Loucy (cell line): ENCODE data around the gene GJA10.

Experiments
- H2AFZ ChIP-seq: fragments of 200-600 bp; sonication (generic); 2 replicates; pipeline ENCODE4 v1.6.0; 2016; ENCODE audit warnings: antibody characterized with exemption, mild to moderate bottlenecking, low read length, moderate library complexity
- H3F3A ChIP-seq: fragments of 200-600 bp; 2 replicates; pipeline ENCODE4 v1.6.0; 2016; ENCODE audit warnings: antibody characterized with exemption, low read depth, mild to moderate bottlenecking
- H3K27me3 ChIP-seq: fragments of 200-600 bp; sonication (generic); 2 replicates; pipeline ENCODE4 v1.6.1; 2014; ENCODE audit warnings: low read length, mild to moderate bottlenecking; ENCODE audit not compliant: insufficient read depth, poor library complexity, severe bottlenecking
- H3K36me3 ChIP-seq: fragments of 200-600 bp; sonication (generic); 2 replicates; pipeline ENCODE4 v1.6.1; 2016; ENCODE audit warnings: low read length; ENCODE audit not compliant: insufficient read depth
- H3K4me1 ChIP-seq: fragments of 200-600 bp; sonication (generic); 2 replicates; pipeline ENCODE4 v1.5.1; 2014; ENCODE audit warnings: low read length, mild to moderate bottlenecking; ENCODE audit not compliant: insufficient read depth, poor library complexity, severe bottlenecking
- H3K4me2 ChIP-seq: fragments of 200-600 bp; sonication (generic); 2 replicates; pipeline ENCODE4 v1.6.0; 2014; ENCODE audit warnings: antibody characterized with exemption, low read length, low read depth, mild to moderate bottlenecking; ENCODE audit not compliant: poor library complexity, severe bottlenecking
- H3K4me3 ChIP-seq: fragments of 200-600 bp; sonication (generic); 2 replicates; pipeline ENCODE4 v1.5.1; 2014; ENCODE audit warnings: low read length, mild to moderate bottlenecking, mixed read lengths; ENCODE audit not compliant: poor library complexity, severe bottlenecking
- H3K79me2 ChIP-seq: fragments of 200-600 bp; sonication (generic); 2 replicates; pipeline ENCODE4 v1.6.1; 2014; ENCODE audit warnings: low read length; ENCODE audit not compliant: insufficient read depth
- H3K9ac ChIP-seq: fragments of 200-600 bp; sonication (generic); 2 replicates; pipeline ENCODE4 v1.6.0; 2014; ENCODE audit warnings: mild to moderate bottlenecking, low read depth, low read length, moderate library complexity; ENCODE audit not compliant: poor library complexity, severe bottlenecking
- H3K9me2 ChIP-seq: fragments of 200-600 bp; sonication (generic); replicated peaks from 2 replicates; pipeline ENCODE4 v1.6.1; 2016; ENCODE audit warnings: low read depth, low read length, mixed read lengths
- H3K9me3 ChIP-seq: fragments of 200-600 bp; sonication (generic); 2 replicates; pipeline ENCODE4 v1.6.1; 2014; ENCODE audit warnings: mild to moderate bottlenecking, antibody characterized with exemption, low read length, low read depth; ENCODE audit not compliant: insufficient read depth
- H4K20me1 ChIP-seq: fragments of 200-600 bp; sonication (generic); 2 replicates; pipeline ENCODE4 v1.6.0; 2014; ENCODE audit warnings: antibody characterized with exemption, low read length, mild to moderate bottlenecking; ENCODE audit not compliant: insufficient read depth, poor library complexity, severe bottlenecking
- CTCF ChIP-seq: fragments of 200-600 bp; sonication (generic); conservative IDR thresholded peaks from 2 replicates; pipeline ENCODE4 v1.5.1; 2014; ENCODE audit warnings: mild to moderate bottlenecking, antibody characterized with exemption, low read length
- EZH2phosphoT487 ChIP-seq: fragments of 200-600 bp; IDR thresholded peaks from 2 replicates; pipeline ENCODE4 v1.6.1; 2018; ENCODE audit warnings: antibody characterized with exemption, mild to moderate bottlenecking, moderate library complexity, borderline replicate concordance

The GJA10 gene

GRCh38 chr6:89910902-89911240 lies 16.6 kb downstream of the GJA10 start:
- no peaks in the 10 kb centered on the region for H3F3A ChIP-seq
- no peak for TF ChIP-seq CTCF
- TF ChIP-seq EZH2phosphoT487 = no peak
- no peak overlapping the region for H3K9ac ChIP-seq
- no peaks in the 10 kb centered on the region for H3K79me2 ChIP-seq
- H3K9me2 ChIP-seq = no peaks in the 10 kb centered on the region
- no peaks in the 10 kb centered on the region for H3K27me3 ChIP-seq
- peaks cover 11% of the 10 kb centered on the region for H3K4me1 ChIP-seq
- no peaks in the 10 kb centered on the region for H3K9me3 ChIP-seq
- H4K20me1 ChIP-seq = no peaks in the 10 kb centered on the region
- no peaks in the 10 kb centered on the region for H3K36me3 ChIP-seq
- peak overlapping the region; percentile 84; the same call in 1 of the 2 replicates for H2AFZ ChIP-seq
- H3K4me2 ChIP-seq = peak overlapping the region; percentile 68
- peak overlapping the region; percentile 55 for H3K4me3 ChIP-seq

GRCh38 chr6:89916136-89916920 lies 22.1 kb downstream of the GJA10 start:
- H4K20me1 ChIP-seq = no peaks in the 10 kb centered on the region
- no peaks in the 10 kb centered on the region for H3K27me3 ChIP-seq
- H3K4me3 ChIP-seq = no peak overlapping the region
- H3K9ac ChIP-seq = no peak overlapping the region
- no peaks in the 10 kb centered on the region for H3F3A ChIP-seq
- H3K36me3 ChIP-seq = no peaks in the 10 kb centered on the region
- TF ChIP-seq EZH2phosphoT487 (no peak), CTCF (no peak)
- no peak overlapping the region for H2AFZ ChIP-seq
- H3K9me3 ChIP-seq = no peaks in the 10 kb centered on the region
- peaks cover 2% of the 10 kb centered on the region for H3K4me1 ChIP-seq
- no peak overlapping the region for H3K4me2 ChIP-seq
- H3K79me2 ChIP-seq = no peaks in the 10 kb centered on the region
- H3K9me2 ChIP-seq = no peaks in the 10 kb centered on the region

GRCh38 chr6:89917216-89917615 lies 22.9 kb downstream of the GJA10 start:
- TF ChIP-seq CTCF (no peak), EZH2phosphoT487 (no peak)

More at GRCh38 chr6:89917216-89917615, 22.9 kb downstream of the GJA10 start:
- Histone ChIP-seq H3K9me3 (no peaks in the 10 kb centered on the region), H3K27me3 (no peaks in the 10 kb centered on the region), H3K36me3 (no peaks in the 10 kb centered on the region), H3K4me2 (no peak overlapping the region), H3K9me2 (no peaks in the 10 kb centered on the region), H3K79me2 (no peaks in the 10 kb centered on the region), H3K4me1 (peaks cover 4% of the 10 kb centered on the region), H3K9ac (no peak overlapping the region), H3K4me3 (no peak overlapping the region), H2AFZ (no peak overlapping the region), H4K20me1 (no peaks in the 10 kb centered on the region), H3F3A (no peaks in the 10 kb centered on the region)
